Stomach smooth muscle (tissue), 2 donors: ENCODE data around the gene KLHDC4.
A peak's percentile ranks its signal among the peaks of the same experiment; 100 is the strongest.

ENCODE experiments used
- H3K27ac ChIP-seq: one replicate; pipeline ENCODE4 v1.7.0; 2013; ENCODE audit warnings: mild to moderate bottlenecking, low read length, inconsistent platforms
- H3K27me3 ChIP-seq, 2 donors: one replicate each; pipeline ENCODE4 v1.7.0; 2013; ENCODE audit warnings: low read length in 2 of 2; ENCODE audit not compliant: insufficient read depth in 2 of 2, control insufficient read depth in 1 of 2
- H3K36me3 ChIP-seq, 2 donors: one replicate each; pipeline ENCODE4 v1.7.0; 2013; ENCODE audit warnings: low read length in 2 of 2; ENCODE audit not compliant: control insufficient read depth in 2 of 2, insufficient read depth in 2 of 2
- H3K4me1 ChIP-seq: one replicate; pipeline ENCODE4 v1.7.0; 2013; ENCODE audit warnings: low read length; ENCODE audit not compliant: control insufficient read depth, insufficient read depth
- H3K4me3 ChIP-seq, 2 donors: one replicate each; pipeline ENCODE4 v1.7.0; 2013; ENCODE audit warnings: low read length in 2 of 2
- H3K9ac ChIP-seq, 2 donors: one replicate each; pipeline ENCODE4 v1.7.0; 2013; ENCODE audit warnings: low read length in 2 of 2, mild to moderate bottlenecking in 1 of 2
- H3K9me3 ChIP-seq, 2 donors: one replicate each; pipeline ENCODE4 v1.7.0; 2013; ENCODE audit warnings: low read length in 2 of 2; ENCODE audit not compliant: control insufficient read depth in 2 of 2
- donor health status: healthy.
- donor health status: Pancreatic carcinoma.

KLHDC4 gene

DNA sequence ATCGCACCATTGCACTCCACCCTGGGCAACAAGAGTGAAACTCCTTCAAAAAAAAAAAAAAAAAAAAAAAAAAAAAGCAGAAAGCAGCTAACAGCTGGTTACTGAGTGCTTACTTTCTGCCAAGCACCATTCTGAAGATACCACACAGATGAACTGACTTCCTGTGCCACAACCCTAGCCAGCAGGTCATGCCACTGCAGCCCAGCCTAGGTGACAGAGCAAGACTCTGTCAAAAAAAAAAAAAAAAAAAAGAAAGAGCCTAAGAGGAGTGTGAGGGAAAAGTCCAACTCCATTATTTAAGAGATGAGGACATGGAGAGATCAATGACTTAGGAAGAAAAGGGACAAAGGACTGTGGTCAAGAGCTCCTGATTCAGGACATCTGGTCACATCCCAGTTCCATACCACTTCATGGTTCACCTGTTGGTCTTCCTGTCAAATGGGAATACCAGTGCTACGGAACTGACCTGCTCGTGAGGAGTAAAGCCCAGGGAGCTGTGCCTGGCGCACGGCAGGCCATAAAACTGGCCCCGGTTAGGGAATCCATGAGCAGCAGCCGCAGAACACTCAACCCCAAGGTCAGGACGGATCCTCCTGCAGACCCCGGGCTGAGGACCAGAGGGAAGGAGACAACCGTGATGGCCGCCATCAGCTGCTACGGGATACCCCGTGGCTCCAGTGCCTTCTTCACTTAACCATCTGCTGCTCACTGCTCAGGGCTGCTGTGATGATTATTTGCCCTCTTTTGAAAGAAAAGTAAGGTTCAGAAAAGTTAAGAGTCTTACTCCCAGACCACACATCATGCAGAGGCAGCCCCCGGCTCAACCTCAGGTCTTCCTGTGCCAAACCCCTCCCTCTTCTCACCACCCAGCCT is 950 bp downstream of the KLHDC4 start:
- H3K4me3 ChIP-seq = peak overlapping the region; percentile 86 to 91
- H3K36me3 ChIP-seq = peaks cover 7 to 19% of the 10 kb centered on the region in 2 donors
- H3K9ac ChIP-seq = peak overlapping the region; percentile 87 to 93
- H3K4me1 ChIP-seq = peaks cover 17% of the 10 kb centered on the region
- no peak overlapping the region for H3K27ac ChIP-seq
- no peaks in the 10 kb centered on the region for H3K27me3 ChIP-seq
- no peaks in the 10 kb centered on the region for H3K9me3 ChIP-seq

DNA sequence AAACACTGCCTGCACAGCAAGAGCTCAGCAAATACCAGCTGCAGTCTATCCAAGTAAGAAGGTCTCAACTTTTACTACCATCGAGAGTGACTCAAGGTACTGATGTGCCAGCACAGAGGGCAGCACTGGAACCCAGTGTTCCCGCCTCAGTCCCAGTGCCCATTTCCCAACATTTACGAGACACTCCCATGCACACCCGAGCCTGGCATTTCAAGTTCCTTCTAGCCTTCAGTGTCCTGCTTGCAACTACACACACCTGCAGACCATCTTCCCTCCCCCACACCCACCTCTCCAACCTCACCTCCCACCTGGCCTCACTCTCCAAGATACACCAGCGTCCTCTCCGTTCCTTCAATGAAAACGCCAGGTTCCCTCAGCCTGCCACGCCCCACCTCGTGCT is 3.2 kb downstream of the KLHDC4 start:
- peaks cover 7 to 26% of the 10 kb centered on the region in 2 donors for H3K36me3 ChIP-seq
- peaks cover 17% of the 10 kb centered on the region for H3K4me1 ChIP-seq
- H3K4me3 ChIP-seq = no peak overlapping the region
- H3K27me3 ChIP-seq = no peaks in the 10 kb centered on the region
- no peaks in the 10 kb centered on the region for H3K9me3 ChIP-seq
- H3K27ac ChIP-seq = no peak overlapping the region
- H3K9ac ChIP-seq = no peak overlapping the region

DNA sequence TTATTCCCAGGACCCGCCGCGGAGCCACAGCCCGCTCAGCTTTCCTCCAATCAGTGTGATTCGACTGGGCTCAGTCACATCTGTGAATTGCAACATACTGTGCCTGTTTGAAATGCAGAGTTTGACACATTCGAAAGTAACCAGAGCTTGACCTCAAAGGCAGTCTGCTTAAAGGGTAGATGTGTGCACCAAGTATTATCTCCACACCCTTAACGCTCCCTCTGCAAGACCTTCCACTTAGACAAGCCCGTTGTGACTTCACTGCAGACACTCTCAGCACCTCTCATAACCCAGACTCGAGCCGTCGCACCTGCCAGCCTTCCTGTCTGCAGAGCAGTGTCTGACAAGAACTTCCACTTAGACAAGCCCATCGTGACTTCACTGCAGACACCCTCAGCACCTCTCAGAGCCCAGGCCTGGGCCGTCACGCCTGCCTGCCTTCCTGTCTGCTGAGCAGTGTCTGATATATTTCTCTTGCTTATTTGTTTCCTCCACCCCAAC is 3.7 kb downstream of the KLHDC4 start:
- H3K36me3 ChIP-seq = peaks cover 7 to 26% of the 10 kb centered on the region in 2 donors

DNA sequence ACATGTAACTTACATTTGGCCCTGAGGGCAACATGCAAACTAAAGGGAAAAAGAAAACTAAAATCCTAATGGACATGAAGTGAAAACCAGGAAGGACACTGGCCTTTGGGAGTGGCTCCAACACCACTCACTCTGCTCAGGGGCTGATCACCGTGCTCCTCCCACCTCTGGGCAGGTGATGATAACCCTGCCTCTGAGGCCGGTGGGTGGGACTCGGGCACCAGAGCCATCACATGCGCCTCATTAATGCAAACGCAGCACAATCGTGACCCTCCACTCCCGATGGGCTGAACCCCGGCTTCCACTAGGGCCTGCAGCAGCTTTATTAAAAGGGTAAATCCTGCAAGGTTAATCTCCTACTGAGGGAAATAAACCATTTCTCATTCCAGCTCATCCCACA is 4.7 kb downstream of the KLHDC4 start:
- H3K27me3 ChIP-seq = no peaks in the 10 kb centered on the region
- no peaks in the 10 kb centered on the region for H3K9me3 ChIP-seq
- no peak overlapping the region for H3K9ac ChIP-seq
- H3K36me3 ChIP-seq = peaks cover 7 to 31% of the 10 kb centered on the region in 2 donors
- H3K27ac ChIP-seq = no peak overlapping the region
- no peak overlapping the region for H3K4me3 ChIP-seq
- peaks cover 14% of the 10 kb centered on the region for H3K4me1 ChIP-seq

More for the DNA sequence above, 3.7 kb downstream of the KLHDC4 start:
- H3K9me3 ChIP-seq = no peaks in the 10 kb centered on the region
- peaks cover 17% of the 10 kb centered on the region for H3K4me1 ChIP-seq
- H3K27me3 ChIP-seq = no peaks in the 10 kb centered on the region
- no peak overlapping the region for H3K9ac ChIP-seq
- no peak overlapping the region for H3K4me3 ChIP-seq
- H3K27ac ChIP-seq = no peak overlapping the region

DNA sequence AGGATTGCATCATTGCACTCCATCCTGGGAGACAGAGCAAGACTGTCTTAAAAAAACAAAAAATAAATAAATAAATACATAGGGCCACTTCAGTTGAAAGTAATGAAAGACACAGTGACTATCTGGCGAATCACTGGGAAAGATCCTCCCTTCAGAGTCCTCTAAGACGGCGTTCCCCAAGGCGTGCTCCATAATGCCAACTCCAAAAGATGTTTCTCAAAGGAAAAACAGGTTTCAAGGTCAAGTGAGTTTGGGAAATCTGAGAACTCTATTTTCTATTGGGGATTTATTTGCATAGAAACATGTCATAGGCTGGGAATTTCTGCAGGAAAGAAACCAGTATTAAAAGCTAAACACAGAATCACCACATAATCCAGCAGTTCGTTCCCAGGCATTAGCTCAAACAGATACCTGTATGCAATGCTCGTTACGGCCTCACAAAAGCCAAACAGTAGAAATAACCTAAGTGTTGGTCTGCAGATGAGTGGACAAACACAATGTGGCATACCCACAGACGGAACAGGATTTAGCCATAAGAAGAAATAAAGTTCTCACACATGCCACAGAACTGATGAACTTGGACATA is 7.9 kb downstream of the KLHDC4 start:
- Histone ChIP-seq H3K36me3 (peaks cover 20 to 41% of the 10 kb centered on the region in 2 donors), H3K9ac (no peak overlapping the region), H3K9me3 (no peaks in the 10 kb centered on the region), H3K4me1 (no peaks in the 10 kb centered on the region), H3K4me3 (no peak overlapping the region), H3K27me3 (no peaks in the 10 kb centered on the region), H3K27ac (no peak overlapping the region)

DNA sequence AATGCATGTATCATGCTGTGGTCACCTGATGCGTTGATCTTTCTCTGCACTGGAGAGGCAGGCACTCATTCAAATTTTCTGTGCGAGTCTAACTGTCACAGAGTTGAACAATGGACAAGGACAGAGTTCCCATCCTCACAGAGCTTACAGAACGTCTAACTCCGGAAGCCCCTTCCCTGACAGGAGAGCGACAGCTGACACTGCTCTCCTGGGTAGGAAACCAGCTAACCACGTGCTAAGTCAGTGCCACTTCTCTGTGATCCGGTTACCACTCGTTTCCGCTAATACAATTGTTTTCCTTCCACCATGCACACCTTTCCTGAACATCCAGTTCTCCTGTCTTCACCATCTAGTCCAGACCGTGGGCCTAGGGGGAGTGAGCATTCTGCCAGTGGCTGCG is 11.3 kb downstream of the KLHDC4 start:
- no peak overlapping the region for H3K27ac ChIP-seq
- no peak overlapping the region for H3K4me3 ChIP-seq
- H3K9me3 ChIP-seq = no peaks in the 10 kb centered on the region
- no peak overlapping the region for H3K9ac ChIP-seq
- no peaks in the 10 kb centered on the region for H3K27me3 ChIP-seq
- no peaks in the 10 kb centered on the region for H3K4me1 ChIP-seq
- H3K36me3 ChIP-seq = peaks cover 27 to 46% of the 10 kb centered on the region in 2 donors

DNA sequence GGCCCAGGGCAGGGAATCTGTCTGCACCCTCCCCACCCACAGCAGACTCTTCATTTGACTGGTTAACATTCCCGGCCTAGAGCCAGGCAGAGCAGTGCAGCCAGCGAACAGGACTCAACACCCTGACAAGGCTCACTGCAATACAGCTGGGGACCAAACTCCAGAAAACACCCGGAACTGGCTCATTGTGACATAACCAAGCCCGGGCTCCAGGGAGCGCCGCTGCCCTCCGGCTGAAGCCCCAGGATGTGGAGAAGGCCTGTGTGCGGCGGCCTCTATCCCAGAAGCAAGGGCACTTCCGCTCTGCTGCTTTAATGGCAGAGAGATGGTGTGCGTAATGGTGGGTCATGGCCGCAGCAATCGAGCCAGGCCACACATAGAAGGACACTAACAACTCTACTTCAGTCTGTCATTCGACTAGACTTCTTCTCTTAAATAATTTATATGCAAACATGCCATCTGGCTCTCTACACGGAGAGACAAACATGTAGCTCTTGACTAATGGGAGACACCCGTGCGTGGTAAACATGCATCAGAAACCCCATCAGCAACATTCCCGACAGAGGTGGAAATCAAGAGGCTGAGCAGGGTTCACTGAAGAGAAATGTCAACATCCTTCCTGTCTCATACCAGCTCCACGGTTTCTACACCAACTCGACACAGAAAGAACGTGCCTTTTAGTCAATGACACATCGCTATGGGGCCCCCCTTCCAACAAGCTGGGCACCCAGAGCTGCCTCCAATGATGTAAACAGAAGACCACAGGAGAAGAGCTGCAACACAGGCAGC is 18.0 kb downstream of the KLHDC4 start:
- H3K9ac ChIP-seq = no peak overlapping the region
- H3K36me3 ChIP-seq = peaks cover 39 to 46% of the 10 kb centered on the region in 2 donors
- H3K4me3 ChIP-seq = no peak overlapping the region
- no peak overlapping the region for H3K27ac ChIP-seq
- H3K9me3 ChIP-seq = no peaks in the 10 kb centered on the region
- no peaks in the 10 kb centered on the region for H3K4me1 ChIP-seq
- H3K27me3 ChIP-seq = no peaks in the 10 kb centered on the region

DNA sequence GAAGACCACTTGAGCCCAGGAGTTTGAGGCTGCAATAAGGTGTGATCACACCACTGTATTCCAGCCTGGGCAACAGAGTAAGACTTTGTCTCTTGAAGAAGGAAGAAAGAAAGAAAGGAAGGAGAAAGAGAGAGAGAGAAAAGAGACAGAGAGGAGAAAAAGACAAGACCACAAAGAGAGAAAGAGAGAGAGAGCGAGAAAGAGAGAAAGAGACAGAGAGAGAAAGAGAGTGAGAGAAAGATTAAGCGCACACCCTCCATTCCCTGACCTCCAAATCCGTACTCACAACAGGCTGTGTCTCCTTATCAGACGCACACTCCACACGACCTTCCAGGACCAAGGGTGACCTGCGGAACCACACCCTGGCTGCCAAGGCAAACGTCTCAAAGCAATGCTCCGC is 19.6 kb downstream of the KLHDC4 start:
- Histone ChIP-seq H3K27ac (no peak overlapping the region), H3K9me3 (no peaks in the 10 kb centered on the region), H3K27me3 (no peaks in the 10 kb centered on the region), H3K4me3 (no peak overlapping the region), H3K9ac (no peak overlapping the region), H3K4me1 (no peaks in the 10 kb centered on the region), H3K36me3 (peaks cover 39 to 42% of the 10 kb centered on the region in 2 donors)

DNA sequence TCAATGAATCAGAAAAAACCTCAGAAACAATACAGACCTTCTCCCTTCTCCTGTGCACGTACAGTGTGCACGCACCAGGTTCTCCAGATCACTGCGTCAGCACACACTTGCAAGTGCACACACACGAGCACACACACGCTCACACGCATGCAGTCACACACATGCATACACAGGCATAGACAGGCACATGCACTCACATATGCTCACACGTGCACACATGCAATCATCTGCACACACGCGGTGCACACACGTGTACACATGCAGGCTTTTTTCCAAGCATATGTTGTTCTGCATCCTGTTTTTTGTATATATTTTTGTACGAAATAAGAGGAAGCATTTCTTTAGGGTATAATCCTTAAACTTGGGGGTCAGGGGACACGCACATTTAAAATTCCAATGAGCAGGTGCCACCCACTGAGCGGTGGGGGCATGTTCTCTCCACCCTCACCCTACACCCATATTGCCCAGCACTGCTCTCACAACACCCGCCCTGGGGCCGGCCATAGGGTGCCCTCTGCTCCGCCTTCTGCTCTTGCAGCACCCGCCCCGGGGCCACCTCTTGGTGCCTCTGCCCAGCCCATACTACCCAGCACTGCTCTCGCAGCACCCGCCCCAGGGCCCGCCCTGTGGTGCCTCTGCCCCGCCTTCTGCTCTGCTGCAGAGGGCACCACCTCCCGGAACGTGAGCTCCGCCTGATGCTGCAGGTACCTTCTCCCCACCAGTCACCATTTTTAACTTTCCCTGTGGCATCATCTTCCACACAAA is 20.9 kb downstream of the KLHDC4 start:
- Histone ChIP-seq H3K27me3 (no peaks in the 10 kb centered on the region), H3K4me1 (peaks cover 6% of the 10 kb centered on the region), H3K9me3 (no peaks in the 10 kb centered on the region), H3K27ac (no peak overlapping the region), H3K9ac (no peak overlapping the region), H3K36me3 (peaks cover 39 to 40% of the 10 kb centered on the region in 2 donors), H3K4me3 (no peak overlapping the region)
